ENCODE results near the gene HBG2. TPM values are rescaled to one million over a fixed set of nuclear protein-coding genes. Genes with fewer than 3 reads are reported as not detected.
A peak's percentile ranks its signal among the peaks of the same experiment; 100 is the strongest.

Gene HBG2
- total and polyA plus RNA-seq, 2 of the 4 experiments (the other 2 are of a cell fraction) = 0.54 TPM; not detected in 1

GRCh38 chr11:5303626-5304025, 49.0 kb upstream of the HBG2 start:
- Histone ChIP-seq H2BK15ac (ENCODE audit: low read depth, low read length) (0 out of 3 replicates have a peak overlapping the region, but pooled peaks have one; percentile 23), H3K27me3 (ENCODE audit: control insufficient read depth, insufficient read depth, low read length) (no peaks in the 10 kb centered on the region), H4K20me1 (ENCODE audit: insufficient read depth, low read length) (no peaks in the 10 kb centered on the region), H2BK20ac (ENCODE audit: low read depth, low read length) (no peak overlapping the region), H3K9me1 (ENCODE audit: insufficient read depth, low read length) (no peaks in the 10 kb centered on the region; the same call in 1 of the 2 replicates), H3K14ac (replicated peaks; ENCODE audit: low read depth, low read length) (no peak overlapping the region; the same call in 1 of the 2 replicates), H3K4ac (ENCODE audit: low read depth, low read length) (0 out of 2 replicates have a peak overlapping the region, but pooled peaks have one; percentile 65), H3K79me1 (ENCODE audit: low read depth in 1 of 2, low read length in 2 of 2) (no peaks in the 10 kb centered on the region), H3K9ac (ENCODE audit: low read depth, low read length) (no peak overlapping the region), H3K56ac (ENCODE audit: extremely low read depth, insufficient read depth, low read length) (no peak overlapping the region), H3K4me2 (ENCODE audit: low read depth, low read length) (no peak overlapping the region), H2AK5ac (ENCODE audit: low read depth, low read length) (no peak overlapping the region; the same call in 1 of the 2 replicates), H3K18ac (ENCODE audit: low read depth, low read length) (peak overlapping the region; percentile 89; the same call in 1 of the 2 replicates), H3K4me1 (ENCODE audit: control insufficient read depth, insufficient read depth, low read length) (peaks cover 4% of the 10 kb centered on the region; the same call in 1 of the 2 replicates), H2AK9ac (replicated peaks; ENCODE audit: low read depth, low read length, poor library complexity) (no peak overlapping the region), H3K9me3 (ENCODE audit: control insufficient read depth, insufficient read depth, low read length) (no peaks in the 10 kb centered on the region), H2AFZ (replicated peaks; ENCODE audit: low read length, poor library complexity) (no peak overlapping the region), H4K8ac (ENCODE audit: low read depth in 2 of 2, low read length in 2 of 2) (peak overlapping the region; percentile 6 to 59; a peak in 1 of 4 replicates), H4K5ac (ENCODE audit: low read depth, low read length) (peak overlapping the region; percentile 78; the same call in 1 of the 2 replicates), H3K36me3 (ENCODE audit: control insufficient read depth, insufficient read depth, low read length) (no peaks in the 10 kb centered on the region), H4K91ac (ENCODE audit: insufficient read depth, low read depth, low read length) (0 out of 2 replicates have a peak overlapping the region, but pooled peaks have one; percentile 61), H3K4me3 (ENCODE audit: insufficient read depth, low read depth, low read length) (no peak overlapping the region), H2BK5ac (ENCODE audit: low read depth, low read length, poor library complexity, severe bottlenecking) (peak overlapping the region; percentile 78), H2BK120ac (ENCODE audit: low read depth, low read length) (peak overlapping the region; percentile 49; the same call in 1 of the 2 replicates), H3K23ac (ENCODE audit: low read depth, low read length) (no peak overlapping the region), H3K27ac (ENCODE audit: insufficient read depth, low read length) (no peak overlapping the region)
- DNase-seq (no peak), ATAC-seq (ENCODE audit: low read depth) (no peak)
- in situ Hi-C loops (cut with MboI; ENCODE audit: low sequenced_read_pairs) (no loop called here), dilution Hi-C loops (cut with HindIII; ENCODE audit: low sequenced_read_pairs, unreplicated experiment) (no loop called here), intact Hi-C loops (cut with micrococcal nuclease) (no loop called here)
- POLR2A ChIA-PET (ENCODE audit: unreplicated experiment) = no interaction called here
- TF ChIP-seq ELK1 (IDR thresholded peaks at IDR 0.05; ENCODE audit: borderline replicate concordance, low read depth, low read length) (no peak), SMC3 (IDR thresholded peaks at IDR 0.05; ENCODE audit: low read depth, low read length) (no peak), MXI1 (IDR thresholded peaks at IDR 0.05; ENCODE audit: borderline replicate concordance, low read depth, low read length) (no peak), BHLHE40 (IDR thresholded peaks at IDR 0.05; ENCODE audit: low read depth, low read length) (no peak), NFE2L2 (IDR thresholded peaks at IDR 0.05; ENCODE audit: low read depth, low read length) (no peak), CHD1 (IDR thresholded peaks at IDR 0.05; ENCODE audit: low read depth, low read length) (no peak), RCOR1 (IDR thresholded peaks at IDR 0.05; ENCODE audit: insufficient replicate concordance, low read length) (no peak), CTCF (conservative IDR thresholded peaks at IDR 0.05; ENCODE audit: low read depth, low read length) (no peak), MAZ (IDR thresholded peaks at IDR 0.05; ENCODE audit: borderline replicate concordance, low read depth, low read length) (no peak), RFX5 (IDR thresholded peaks at IDR 0.05; ENCODE audit: low read depth, low read length) (no peak), MAFK (IDR thresholded peaks at IDR 0.05; ENCODE audit: low read depth, low read length) (no peak)
- BruUV-seq (replicated peaks) = no TSS peak
- WGBS, 2 experiments (ENCODE audit: extremely low coverage in 2 of 2, insufficient read length in 1 of 2) = no CpG with 5 or more reads among the region's 5 CpGs
- CTCF ChIA-PET = interaction anchor here (0.6 to 1.2 kb wide), 2 partner anchors 62 to 100 kb away, joined by 3 to 4 read pairs; no protein-coding TSS in a partner anchor

Data from IMR-90 (cell line).